ENCODE measurements around the gene KCNJ11. TPM values are rescaled to one million over a fixed set of nuclear protein-coding genes. Genes with fewer than 3 reads are reported as not detected.

The KCNJ11 gene
- total RNA-seq, 1 experiment from 2014 or later, result 7.5 TPM

GRCh38 chr11:17354601-17354991 lies 33.9 kb downstream of the KCNJ11 start:
- TF ChIP-seq TCF7L2 (IDR thresholded peaks at IDR 0.05; ENCODE audit: borderline replicate concordance, extremely low read depth, insufficient read depth, insufficient read length) (no peak), POLR2AphosphoS5 (IDR thresholded peaks at IDR 0.05; ENCODE audit: low read depth, low read length) (no peak), CTCF (IDR thresholded peaks at IDR 0.05 in 2 of 3, conservative IDR thresholded peaks at IDR 0.05 in 1 of 3; ENCODE audit: borderline replicate concordance in 1 of 3, insufficient read depth in 1 of 3, low read depth in 2 of 3, low read length in 2 of 3) (peak; percentile 64 to 73 (median 71); a peak in 5 of 6 replicates), RAD21 (IDR thresholded peaks at IDR 0.05; ENCODE audit: low read depth) (peak; percentile 55), SIN3A (IDR thresholded peaks at IDR 0.05; ENCODE audit: low read depth) (no peak), ZBTB33 (IDR thresholded peaks at IDR 0.05; ENCODE audit: extremely low read depth, insufficient replicate concordance, low read length) (no peak), ATF3 (IDR thresholded peaks at IDR 0.05) (no peak), CEBPB (IDR thresholded peaks at IDR 0.05; ENCODE audit: low read depth) (no peak)

More at GRCh38 chr11:17354601-17354991, 33.9 kb downstream of the KCNJ11 start:
- Histone ChIP-seq H3K36me3 (ENCODE audit: control insufficient read depth in 1 of 2, insufficient read depth in 2 of 2, low read length in 2 of 2) (no peaks in the 10 kb centered on the region), H3K27ac (ENCODE audit: low read depth, low read length) (no peak overlapping the region), H3K4me2 (ENCODE audit: low read length) (peak overlapping the region; percentile 92), H3K4me3 (replicated peaks in 1 of 2; ENCODE audit: low read depth in 1 of 2, low read length in 2 of 2) (peak overlapping the region; percentile 60 to 71), H4K20me1 (ENCODE audit: insufficient read depth) (no peaks in the 10 kb centered on the region), H3K27me3 (ENCODE audit: insufficient read depth, low read length) (no peaks in the 10 kb centered on the region), H3K9me3 (ENCODE audit: control insufficient read depth in 1 of 2, insufficient read depth in 1 of 2, low read depth in 1 of 2, low read length in 2 of 2) (no peaks in the 10 kb centered on the region), H3K9me2 (ENCODE audit: insufficient read depth) (no peaks in the 10 kb centered on the region), H3K4me1 (ENCODE audit: control insufficient read depth in 1 of 2, insufficient read depth in 2 of 2, low read length in 2 of 2) (peaks cover 6 to 23% of the 10 kb centered on the region in 2 experiments; a peak in 3 of 4 replicates), H3K79me2 (ENCODE audit: insufficient read depth, low read length) (no peaks in the 10 kb centered on the region), H3K9ac (ENCODE audit: low read length) (peak overlapping the region; percentile 55; the same call in 1 of the 2 replicates), H2AFZ (ENCODE audit: low read depth, low read length, poor library complexity, severe bottlenecking) (peak overlapping the region; percentile 81)
- DNase-seq (ENCODE audit: low read depth, low spot score) (peak; percentile 75), ATAC-seq (peak; percentile 55)
- CTCF ChIA-PET, result interaction anchor here (0.7 to 2.8 kb wide), 10 partner anchors 10 to 205 kb away, joined by 3 to 15 read pairs (median 3); no protein-coding TSS in a partner anchor
- POLR2A ChIA-PET, result no interaction called here
- no TSS peak for BruUV-seq (replicated peaks)
- RAD21 ChIA-PET (ENCODE audit: low non-redundant PET in 1 of 2, low total read pairs in 2 of 2, uncharacterized antibody in 2 of 2, unreplicated experiment in 2 of 2), result interaction anchor here (0.7 kb wide), 2 partner anchors 52 to 1562 kb away, joined by 3 read pairs; no protein-coding TSS in a partner anchor
- intact Hi-C loops (cut with micrococcal nuclease), result loop anchor here (10.0 kb wide), 1 partner anchor 120 kb away; no protein-coding TSS in a partner anchor

Data from HCT116 (cell line).